WTC11 (cell line): ENCODE measurements around the gene LRRC72. TPM values are rescaled to one million over a fixed set of nuclear protein-coding genes. Genes with fewer than 3 reads are reported as not detected.

ENCODE experiments used
- ATAC-seq: fragments of 200-7000 bp; cut with Tn5 transposase; 2 replicates; pipeline ENCODE4 v1.10.0; 2021; ENCODE audit warnings: mild to moderate bottlenecking, moderate library complexity
- CTCF ChIA-PET: fragments of 300-600 bp; sonication (Branson Sonifier 250); formaldehyde crosslinking; loops from one replicate; lab custom pipeline; 2021; ENCODE audit warnings: antibody characterized with exemption; lab: Charles Lee
- POLR2A ChIA-PET: fragments of 350-600 bp; sonication (Branson Sonifier 250); formaldehyde crosslinking; loops from one replicate; lab custom pipeline; 2021; ENCODE audit warnings: antibody characterized with exemption; lab: Charles Lee
- DNase-seq: peaks from one replicate; pipeline ENCODE4 v3.0.0; 2021; ENCODE audit warnings: low spot score
- H3K27ac Mint-ChIP-seq: 2 replicates; pipeline ENCODE4 v1.8.0; 2021; ENCODE audit warnings: mixed read lengths
- H3K27me3 Mint-ChIP-seq: 2 replicates; pipeline ENCODE4 v1.8.0; 2021; ENCODE audit warnings: low read depth, mild to moderate bottlenecking, moderate library complexity, mixed read lengths
- H3K36me3 Mint-ChIP-seq: 2 replicates; pipeline ENCODE4 v1.8.0; 2021; ENCODE audit warnings: mixed read lengths
- H3K4me1 Mint-ChIP-seq: 2 replicates; pipeline ENCODE4 v1.8.0; 2022; ENCODE audit warnings: mixed read lengths
- H3K4me3 Mint-ChIP-seq: 2 replicates; pipeline ENCODE4 v1.8.0; 2021; ENCODE audit warnings: mild to moderate bottlenecking, moderate library complexity, mixed read lengths
- H3K9me3 Mint-ChIP-seq: 2 replicates; pipeline ENCODE4 v1.8.0; 2021; ENCODE audit warnings: mixed read lengths
- ATF1 ChIP-seq: sonication (generic); formaldehyde crosslinking; IDR thresholded peaks from 2 replicates; pipeline ENCODE4 v1.8.1; 2023; ENCODE audit warnings: mild to moderate bottlenecking, moderate library complexity, missing genetic modification reagents
- CBFB ChIP-seq: sonication (generic); formaldehyde crosslinking; IDR thresholded peaks from 2 replicates; pipeline ENCODE4 v1.8.1; 2022; ENCODE audit warnings: mild to moderate bottlenecking, low read depth, missing genetic modification reagents
- EMX1 ChIP-seq: fragments of 250-450 bp; sonication (Bioruptor Pico); IDR thresholded peaks from 2 replicates; pipeline ENCODE4 v1.8.0; 2021; ENCODE audit warnings: mild to moderate bottlenecking
- FOXK1 ChIP-seq: sonication (generic); formaldehyde crosslinking; IDR thresholded peaks from 2 replicates; pipeline ENCODE4 v1.8.0; 2022; ENCODE audit warnings: mild to moderate bottlenecking, moderate library complexity, missing genetic modification reagents
- FOXP1 ChIP-seq: sonication (generic); formaldehyde crosslinking; IDR thresholded peaks from 2 replicates; pipeline ENCODE4 v1.8.0; 2022; ENCODE audit warnings: missing genetic modification reagents, mild to moderate bottlenecking, moderate library complexity, borderline replicate concordance
- GTF2I ChIP-seq: fragments of 250-450 bp; sonication (Bioruptor Pico); conservative IDR thresholded peaks from 2 replicates; pipeline ENCODE4 v1.4.0; 2021; ENCODE audit warnings: mild to moderate bottlenecking
- MXD4 ChIP-seq: fragments of 250-450 bp; sonication (Bioruptor Pico); IDR thresholded peaks from 2 replicates; pipeline ENCODE4 v1.8.0; 2021; ENCODE audit warnings: mild to moderate bottlenecking, moderate library complexity, borderline replicate concordance
- NFATC4 ChIP-seq: fragments of 250-450 bp; sonication (Bioruptor Pico); IDR thresholded peaks from 2 replicates; pipeline ENCODE4 v1.9.0; 2021; ENCODE audit warnings: mild to moderate bottlenecking
- NFE2L1 ChIP-seq: sonication (generic); formaldehyde crosslinking; IDR thresholded peaks from 2 replicates; pipeline ENCODE4 v1.8.1; 2023; ENCODE audit warnings: missing genetic modification reagents
- RELA ChIP-seq: sonication (generic); formaldehyde crosslinking; IDR thresholded peaks from 2 replicates; pipeline ENCODE4 v1.8.1; 2022; ENCODE audit warnings: missing genetic modification reagents, mild to moderate bottlenecking, borderline replicate concordance
- RORB ChIP-seq: fragments of 250-450 bp; sonication (Bioruptor Pico); IDR thresholded peaks from 2 replicates; pipeline ENCODE4 v1.9.0; 2021; ENCODE audit warnings: mild to moderate bottlenecking
- SOX15 ChIP-seq: fragments of 250-450 bp; sonication (Bioruptor Pico); IDR thresholded peaks from 2 replicates; pipeline ENCODE4 v1.9.0; 2021; ENCODE audit warnings: mild to moderate bottlenecking
- SP1 ChIP-seq: sonication (generic); formaldehyde crosslinking; conservative IDR thresholded peaks from 2 replicates; pipeline ENCODE4 v1.8.1; 2022; ENCODE audit warnings: missing genetic modification reagents
- ZBTB21 ChIP-seq: sonication (generic); formaldehyde crosslinking; IDR thresholded peaks from 2 replicates; pipeline ENCODE4 v1.8.1; 2023; ENCODE audit warnings: mild to moderate bottlenecking, missing genetic modification reagents, borderline replicate concordance
- ZNF263 ChIP-seq: sonication (generic); formaldehyde crosslinking; IDR thresholded peaks from 2 replicates; pipeline ENCODE4 v1.8.1; 2022; ENCODE audit warnings: low read depth, mild to moderate bottlenecking, moderate library complexity, missing genetic modification reagents
- total RNA-seq: library from RNA; stranded (reverse); gene quantifications from 3 replicates; pipeline ENCODE4 v1.2.3, GENCODE V29; 2021
- TF ChIP-seq, protein P1 (sequence below): sonication (generic); formaldehyde crosslinking; IDR thresholded peaks from 2 replicates; pipeline ENCODE4 v1.8.1; 2023; ENCODE audit warnings: mild to moderate bottlenecking, missing genetic modification reagents, borderline replicate concordance
- TF ChIP-seq, protein P2 (sequence below): fragments of 250-450 bp; sonication (Bioruptor Pico); IDR thresholded peaks from 2 replicates; pipeline ENCODE4 v1.9.0; 2021; ENCODE audit warnings: mild to moderate bottlenecking, borderline replicate concordance
- TF ChIP-seq, protein P3 (sequence below): sonication (generic); formaldehyde crosslinking; IDR thresholded peaks from 2 replicates; pipeline ENCODE4 v1.8.1; 2022; ENCODE audit warnings: low read depth, missing genetic modification reagents, borderline replicate concordance
- TF ChIP-seq, protein P4 (sequence below): fragments of 250-450 bp; sonication (Bioruptor Pico); IDR thresholded peaks from 2 replicates; pipeline ENCODE4 v1.9.0; 2021; ENCODE audit warnings: mild to moderate bottlenecking

LRRC72 gene
- total RNA-seq, 1 experiment from 2014 or later, result not detected

GRCh38 chr7:16492513-16493062 lies 34.0 kb upstream of the LRRC72 start (continued):
- TF ChIP-seq, protein P1, sequence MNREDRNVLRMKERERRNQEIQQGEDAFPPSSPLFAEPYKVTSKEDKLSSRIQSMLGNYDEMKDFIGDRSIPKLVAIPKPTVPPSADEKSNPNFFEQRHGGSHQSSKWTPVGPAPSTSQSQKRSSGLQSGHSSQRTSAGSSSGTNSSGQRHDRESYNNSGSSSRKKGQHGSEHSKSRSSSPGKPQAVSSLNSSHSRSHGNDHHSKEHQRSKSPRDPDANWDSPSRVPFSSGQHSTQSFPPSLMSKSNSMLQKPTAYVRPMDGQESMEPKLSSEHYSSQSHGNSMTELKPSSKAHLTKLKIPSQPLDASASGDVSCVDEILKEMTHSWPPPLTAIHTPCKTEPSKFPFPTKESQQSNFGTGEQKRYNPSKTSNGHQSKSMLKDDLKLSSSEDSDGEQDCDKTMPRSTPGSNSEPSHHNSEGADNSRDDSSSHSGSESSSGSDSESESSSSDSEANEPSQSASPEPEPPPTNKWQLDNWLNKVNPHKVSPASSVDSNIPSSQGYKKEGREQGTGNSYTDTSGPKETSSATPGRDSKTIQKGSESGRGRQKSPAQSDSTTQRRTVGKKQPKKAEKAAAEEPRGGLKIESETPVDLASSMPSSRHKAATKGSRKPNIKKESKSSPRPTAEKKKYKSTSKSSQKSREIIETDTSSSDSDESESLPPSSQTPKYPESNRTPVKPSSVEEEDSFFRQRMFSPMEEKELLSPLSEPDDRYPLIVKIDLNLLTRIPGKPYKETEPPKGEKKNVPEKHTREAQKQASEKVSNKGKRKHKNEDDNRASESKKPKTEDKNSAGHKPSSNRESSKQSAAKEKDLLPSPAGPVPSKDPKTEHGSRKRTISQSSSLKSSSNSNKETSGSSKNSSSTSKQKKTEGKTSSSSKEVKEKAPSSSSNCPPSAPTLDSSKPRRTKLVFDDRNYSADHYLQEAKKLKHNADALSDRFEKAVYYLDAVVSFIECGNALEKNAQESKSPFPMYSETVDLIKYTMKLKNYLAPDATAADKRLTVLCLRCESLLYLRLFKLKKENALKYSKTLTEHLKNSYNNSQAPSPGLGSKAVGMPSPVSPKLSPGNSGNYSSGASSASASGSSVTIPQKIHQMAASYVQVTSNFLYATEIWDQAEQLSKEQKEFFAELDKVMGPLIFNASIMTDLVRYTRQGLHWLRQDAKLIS (CRISPR knock-in tag), result no peak
- TF ChIP-seq RORB (CRISPR knock-in tag), result no peak
- TF ChIP-seq, protein P2, sequence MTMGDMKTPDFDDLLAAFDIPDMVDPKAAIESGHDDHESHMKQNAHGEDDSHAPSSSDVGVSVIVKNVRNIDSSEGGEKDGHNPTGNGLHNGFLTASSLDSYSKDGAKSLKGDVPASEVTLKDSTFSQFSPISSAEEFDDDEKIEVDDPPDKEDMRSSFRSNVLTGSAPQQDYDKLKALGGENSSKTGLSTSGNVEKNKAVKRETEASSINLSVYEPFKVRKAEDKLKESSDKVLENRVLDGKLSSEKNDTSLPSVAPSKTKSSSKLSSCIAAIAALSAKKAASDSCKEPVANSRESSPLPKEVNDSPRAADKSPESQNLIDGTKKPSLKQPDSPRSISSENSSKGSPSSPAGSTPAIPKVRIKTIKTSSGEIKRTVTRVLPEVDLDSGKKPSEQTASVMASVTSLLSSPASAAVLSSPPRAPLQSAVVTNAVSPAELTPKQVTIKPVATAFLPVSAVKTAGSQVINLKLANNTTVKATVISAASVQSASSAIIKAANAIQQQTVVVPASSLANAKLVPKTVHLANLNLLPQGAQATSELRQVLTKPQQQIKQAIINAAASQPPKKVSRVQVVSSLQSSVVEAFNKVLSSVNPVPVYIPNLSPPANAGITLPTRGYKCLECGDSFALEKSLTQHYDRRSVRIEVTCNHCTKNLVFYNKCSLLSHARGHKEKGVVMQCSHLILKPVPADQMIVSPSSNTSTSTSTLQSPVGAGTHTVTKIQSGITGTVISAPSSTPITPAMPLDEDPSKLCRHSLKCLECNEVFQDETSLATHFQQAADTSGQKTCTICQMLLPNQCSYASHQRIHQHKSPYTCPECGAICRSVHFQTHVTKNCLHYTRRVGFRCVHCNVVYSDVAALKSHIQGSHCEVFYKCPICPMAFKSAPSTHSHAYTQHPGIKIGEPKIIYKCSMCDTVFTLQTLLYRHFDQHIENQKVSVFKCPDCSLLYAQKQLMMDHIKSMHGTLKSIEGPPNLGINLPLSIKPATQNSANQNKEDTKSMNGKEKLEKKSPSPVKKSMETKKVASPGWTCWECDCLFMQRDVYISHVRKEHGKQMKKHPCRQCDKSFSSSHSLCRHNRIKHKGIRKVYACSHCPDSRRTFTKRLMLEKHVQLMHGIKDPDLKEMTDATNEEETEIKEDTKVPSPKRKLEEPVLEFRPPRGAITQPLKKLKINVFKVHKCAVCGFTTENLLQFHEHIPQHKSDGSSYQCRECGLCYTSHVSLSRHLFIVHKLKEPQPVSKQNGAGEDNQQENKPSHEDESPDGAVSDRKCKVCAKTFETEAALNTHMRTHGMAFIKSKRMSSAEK, result no peak
- no peak for TF ChIP-seq RELA (CRISPR knock-in tag)
- TF ChIP-seq, protein P3, sequence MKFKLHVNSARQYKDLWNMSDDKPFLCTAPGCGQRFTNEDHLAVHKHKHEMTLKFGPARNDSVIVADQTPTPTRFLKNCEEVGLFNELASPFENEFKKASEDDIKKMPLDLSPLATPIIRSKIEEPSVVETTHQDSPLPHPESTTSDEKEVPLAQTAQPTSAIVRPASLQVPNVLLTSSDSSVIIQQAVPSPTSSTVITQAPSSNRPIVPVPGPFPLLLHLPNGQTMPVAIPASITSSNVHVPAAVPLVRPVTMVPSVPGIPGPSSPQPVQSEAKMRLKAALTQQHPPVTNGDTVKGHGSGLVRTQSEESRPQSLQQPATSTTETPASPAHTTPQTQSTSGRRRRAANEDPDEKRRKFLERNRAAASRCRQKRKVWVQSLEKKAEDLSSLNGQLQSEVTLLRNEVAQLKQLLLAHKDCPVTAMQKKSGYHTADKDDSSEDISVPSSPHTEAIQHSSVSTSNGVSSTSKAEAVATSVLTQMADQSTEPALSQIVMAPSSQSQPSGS (CRISPR knock-in tag), result no peak
- no peak for TF ChIP-seq MXD4 (CRISPR knock-in tag)
- no peak for TF ChIP-seq EMX1 (CRISPR knock-in tag)
- no peak for TF ChIP-seq ZBTB21 (CRISPR knock-in tag)

DNA sequence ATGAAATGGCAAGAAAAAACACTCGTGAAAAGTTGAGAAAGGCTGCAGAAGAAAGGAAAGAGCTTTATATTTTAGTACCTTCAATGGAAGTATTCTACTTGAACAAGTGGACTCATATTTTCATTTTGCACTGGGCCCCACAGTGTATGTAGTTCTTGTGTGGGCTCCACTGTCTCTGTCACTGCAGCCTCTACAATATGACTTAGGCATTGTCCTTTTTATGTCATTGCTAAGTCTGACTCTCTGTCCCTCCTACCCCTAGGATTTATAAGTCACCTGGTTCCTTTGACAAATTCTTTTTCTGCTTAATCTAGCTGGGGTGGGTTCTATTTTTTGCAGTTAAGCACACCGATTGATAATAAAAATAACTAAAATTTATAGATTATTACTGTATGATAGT lies 33.4 kb upstream of the LRRC72 start:
- Mint-ChIP-seq H3K27me3 (no peaks in the 10 kb centered on the region), H3K27ac (no peak overlapping the region), H3K9me3 (no peaks in the 10 kb centered on the region), H3K4me3 (no peak overlapping the region), H3K4me1 (no peaks in the 10 kb centered on the region), H3K36me3 (no peaks in the 10 kb centered on the region)
- DNase-seq, result no peak
- TF ChIP-seq SP1 (CRISPR knock-in tag) (no peak), FOXP1 (CRISPR knock-in tag) (no peak), ZNF263 (CRISPR knock-in tag) (no peak), GTF2I (CRISPR knock-in tag) (no peak), NFE2L1 (no peak), NFATC4 (CRISPR knock-in tag) (no peak), SOX15 (no peak), ATF1 (CRISPR knock-in tag) (no peak), FOXK1 (no peak), CBFB (CRISPR knock-in tag) (no peak)
- TF ChIP-seq, protein P2, result no peak
- TF ChIP-seq, protein P4, sequence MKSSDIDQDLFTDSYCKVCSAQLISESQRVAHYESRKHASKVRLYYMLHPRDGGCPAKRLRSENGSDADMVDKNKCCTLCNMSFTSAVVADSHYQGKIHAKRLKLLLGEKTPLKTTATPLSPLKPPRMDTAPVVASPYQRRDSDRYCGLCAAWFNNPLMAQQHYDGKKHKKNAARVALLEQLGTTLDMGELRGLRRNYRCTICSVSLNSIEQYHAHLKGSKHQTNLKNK (CRISPR knock-in tag), result no peak
- ATAC-seq, result no peak
- ChIA-PET POLR2A (no interaction called here), CTCF (no interaction called here)
